GM18508 (cell line): ENCODE measurements around the gene ARHGAP10.
A peak's percentile ranks its signal among the peaks of the same experiment; 100 is the strongest.

Experiments used
- ATAC-seq: cut with Tn5 transposase; IDR thresholded peaks from one replicate; pipeline ENCODE4 v1.9.1; 2021; ENCODE audit warnings: moderate number of reproducible peaks; ENCODE audit not compliant: insufficient read depth, unreplicated experiment

The ARHGAP10 gene

GRCh38 chr4:147764337-147764736, 32.4 kb downstream of the ARHGAP10 start:
- ATAC-seq: no peak

GRCh38 chr4:147765121-147765529, 33.2 kb downstream of the ARHGAP10 start:
- ATAC-seq: no peak

GRCh38 chr4:147768113-147768512, 36.2 kb downstream of the ARHGAP10 start:
- ATAC-seq: no peak

- ATAC-seq: no peak
Measured at GRCh38 chr4:147769386-147769785, 37.5 kb downstream of the ARHGAP10 start.

- ATAC-seq: no peak
Measured at GRCh38 chr4:147770831-147771230, 38.9 kb downstream of the ARHGAP10 start.

GRCh38 chr4:147772056-147772455, 40.2 kb downstream of the ARHGAP10 start:
- no peak for ATAC-seq

- ATAC-seq: no peak
Measured at GRCh38 chr4:147772459-147772969, 40.6 kb downstream of the ARHGAP10 start.

- ATAC-seq: no peak
Measured at GRCh38 chr4:147773261-147774184, 41.6 kb downstream of the ARHGAP10 start.

- no peak for ATAC-seq
Measured at GRCh38 chr4:147776716-147777115, 44.8 kb downstream of the ARHGAP10 start.

GRCh38 chr4:147777456-147778091, 45.7 kb downstream of the ARHGAP10 start:
- ATAC-seq: no peak

- ATAC-seq: peak; percentile 48
Measured at GRCh38 chr4:147778942-147779341, 47.1 kb downstream of the ARHGAP10 start.

GRCh38 chr4:147779451-147779850, 47.6 kb downstream of the ARHGAP10 start:
- no peak for ATAC-seq

GRCh38 chr4:147780137-147780777, 48.4 kb downstream of the ARHGAP10 start:
- peak; percentile 41 for ATAC-seq

GRCh38 chr4:147782087-147782781, 50.3 kb downstream of the ARHGAP10 start:
- no peak for ATAC-seq

- no peak for ATAC-seq
Measured at GRCh38 chr4:147785129-147785528, 53.2 kb downstream of the ARHGAP10 start.

- peak; percentile 85 for ATAC-seq
Measured at GRCh38 chr4:147786031-147786430, 54.1 kb downstream of the ARHGAP10 start.

GRCh38 chr4:147786531-147786930, 54.6 kb downstream of the ARHGAP10 start:
- ATAC-seq: no peak

GRCh38 chr4:147787204-147787603, 55.3 kb downstream of the ARHGAP10 start:
- ATAC-seq: no peak

GRCh38 chr4:147788791-147789190, 56.9 kb downstream of the ARHGAP10 start:
- ATAC-seq: no peak

- ATAC-seq: no peak
Measured at GRCh38 chr4:147789596-147789995, 57.7 kb downstream of the ARHGAP10 start.
